HT-29 (cell line): Measurements from ENCODE around the gene SPCS3. TPM values are rescaled to one million over a fixed set of nuclear protein-coding genes. Genes with fewer than 3 reads are reported as not detected.
"Not testable (repeated sequence)": the region's sequence is repeated elsewhere in the genome, so short reads cannot be mapped to it uniquely, and the experiment has no call there.

Source experiments
- DNase-seq: peaks from one replicate; pipeline ENCODE4 v3.0.0-alpha.2; 2015; ENCODE audit warnings: low spot score
- total RNA-seq: library from RNA; depleted of rRNA; stranded (reverse); fragments of >200 nt; shearing (Covaris generic); gene quantifications from 2 replicates; pipeline ENCODE4 v1.2.3, GENCODE V29; 2014; rRNA removed

SPCS3 gene
- total RNA-seq, 1 experiment from 2014 or later = 46.5 TPM

- DNase-seq = not testable (repeated sequence)
These were observed 25.6 kb downstream of the SPCS3 start for GRCh38 chr4:176345346-176345745.

GRCh38 chr4:176346836-176347235 is 27.1 kb downstream of the SPCS3 start:
- not testable (repeated sequence) for DNase-seq

GRCh38 chr4:176350671-176351070 is 30.9 kb downstream of the SPCS3 start:
- DNase-seq = no peak

GRCh38 chr4:176354884-176355283 is 35.1 kb downstream of the SPCS3 start:
- no peak for DNase-seq

- DNase-seq = no peak
These were observed 37.8 kb downstream of the SPCS3 start for GRCh38 chr4:176357359-176358082.

GRCh38 chr4:176358083-176358469 is 38.3 kb downstream of the SPCS3 start:
- no peak for DNase-seq

- DNase-seq = no peak
These were observed 39.8 kb downstream of the SPCS3 start for GRCh38 chr4:176359590-176359989.

GRCh38 chr4:176360446-176360845 is 40.7 kb downstream of the SPCS3 start:
- no peak for DNase-seq

- no peak for DNase-seq
These were observed 43.3 kb downstream of the SPCS3 start for GRCh38 chr4:176363072-176363471.

GRCh38 chr4:176367771-176368465 is 48.2 kb downstream of the SPCS3 start:
- no peak for DNase-seq

GRCh38 chr4:176376032-176376614 is 56.4 kb downstream of the SPCS3 start:
- peak; percentile 41 for DNase-seq

- DNase-seq = no peak
These were observed 58.0 kb downstream of the SPCS3 start for GRCh38 chr4:176377780-176378179.

- DNase-seq = no peak
These were observed 60.8 kb downstream of the SPCS3 start for GRCh38 chr4:176380352-176381157.

Other genes with a start within 250 kb of the SPCS3 start
- not detected in 2 replicates for gene SPATA4, start 124.4 kb upstream of the SPCS3 start, total RNA-seq
- gene ASB5, start 50.7 kb upstream of the SPCS3 start, total RNA-seq = not detected in 2 replicates